Right lobe of liver (tissue), 4 donors: ENCODE measurements around the gene MFSD6.

Source experiments
- CTCF ChIP-seq, 4 donors: fragments of 200-600 bp in 3 of 4; fragments of 450-650 bp in 1 of 4; IDR thresholded peaks; one replicate each; pipeline versions ENCODE4 v1.5.1 to v1.8.0; 2016 to 2022; ENCODE audit warnings: antibody characterized with exemption in 4 of 4, mild to moderate bottlenecking in 2 of 4
- POLR2A ChIP-seq: fragments of 450-650 bp; IDR thresholded peaks from one replicate; pipeline ENCODE4 v1.6.1; 2017; ENCODE audit warnings: antibody characterized with exemption, mild to moderate bottlenecking
- donor health status: DM: no; HTN: no; CAD: no.
- donor health status: DM: no; HTN: no; CAD: no.
- donor health status: DM: no; HTN: yes; CAD: no.

GRCh38 chr2:190535121-190535439 lies 126.9 kb downstream of the MFSD6 start:
- no peak for TF ChIP-seq CTCF (IDR thresholded peaks at IDR 0.05)
- TF ChIP-seq POLR2A = no peak
